HCT116 (cell line): ENCODE results near the gene SMCO1.

Experiments used
- CEBPB ChIP-seq: IDR thresholded peaks from 2 replicates; pipeline ENCODE4 v1.6.1; 2012; ENCODE audit warnings: low read depth
- CTCF ChIP-seq, 3 experiments: fragments of 200-600 bp in 1 of 3; sonication (generic) in 1 of 3; IDR thresholded peaks in 2 of 3; conservative IDR thresholded peaks in 1 of 3; 2 replicates each; pipeline ENCODE4 v1.5.1; 2012 to 2017; ENCODE audit warnings: low read depth in 2 of 3, low read length in 2 of 3, antibody characterized with exemption in 1 of 3, borderline replicate concordance in 1 of 3, control low read depth in 1 of 3, mild to moderate bottlenecking in 1 of 3, mixed read lengths in 1 of 3, mixed run types in 1 of 3, moderate library complexity in 1 of 3; ENCODE audit not compliant: insufficient read depth in 1 of 3
- EGR1 ChIP-seq: IDR thresholded peaks from 2 replicates; pipeline ENCODE4 v1.6.1; 2012; ENCODE audit warnings: low read depth
- EZH2 ChIP-seq: fragments of 200-600 bp; sonication (generic); IDR thresholded peaks from 2 replicates; pipeline ENCODE4 v1.6.1; 2017; ENCODE audit warnings: antibody characterized with exemption, mixed run types
- EZH2phosphoT487 ChIP-seq: fragments of 200-600 bp; IDR thresholded peaks from 2 replicates; pipeline ENCODE4 v1.6.1; 2018; ENCODE audit warnings: antibody characterized with exemption, borderline replicate concordance
- POLR2A ChIP-seq: IDR thresholded peaks from 2 replicates; pipeline ENCODE4 v1.7.0; 2011; ENCODE audit warnings: borderline replicate concordance; ENCODE audit not compliant: insufficient read depth, insufficient read length; ENCODE audit errors: extremely low read depth
- POLR2AphosphoS5 ChIP-seq: IDR thresholded peaks from 2 replicates; pipeline ENCODE4 v1.6.1; 2011; ENCODE audit warnings: mild to moderate bottlenecking, low read depth, low read length, moderate library complexity
- RAD21 ChIP-seq: IDR thresholded peaks from 2 replicates; pipeline ENCODE4 v1.6.1; 2012; ENCODE audit warnings: low read depth, mild to moderate bottlenecking
- REST ChIP-seq: IDR thresholded peaks from 2 replicates; pipeline ENCODE4 v1.6.1; 2012; ENCODE audit warnings: low read depth
- SP1 ChIP-seq: IDR thresholded peaks from 2 replicates; pipeline ENCODE4 v1.6.1; 2012; ENCODE audit warnings: low read depth
- SRF ChIP-seq: IDR thresholded peaks from 2 replicates; pipeline ENCODE4 v1.6.1; 2012; ENCODE audit warnings: low read depth
- TCF7L2 ChIP-seq: IDR thresholded peaks from 2 replicates; pipeline ENCODE4 v1.7.0; 2011; ENCODE audit warnings: borderline replicate concordance, inconsistent platforms; ENCODE audit not compliant: insufficient read depth, insufficient read length; ENCODE audit errors: extremely low read depth
- YY1 ChIP-seq: IDR thresholded peaks from 2 replicates; pipeline ENCODE4 v1.6.1; 2011; ENCODE audit warnings: low read length, low read depth, moderate library complexity, mild to moderate bottlenecking; ENCODE audit not compliant: insufficient replicate concordance; ENCODE audit errors: extremely low read depth

DNA sequence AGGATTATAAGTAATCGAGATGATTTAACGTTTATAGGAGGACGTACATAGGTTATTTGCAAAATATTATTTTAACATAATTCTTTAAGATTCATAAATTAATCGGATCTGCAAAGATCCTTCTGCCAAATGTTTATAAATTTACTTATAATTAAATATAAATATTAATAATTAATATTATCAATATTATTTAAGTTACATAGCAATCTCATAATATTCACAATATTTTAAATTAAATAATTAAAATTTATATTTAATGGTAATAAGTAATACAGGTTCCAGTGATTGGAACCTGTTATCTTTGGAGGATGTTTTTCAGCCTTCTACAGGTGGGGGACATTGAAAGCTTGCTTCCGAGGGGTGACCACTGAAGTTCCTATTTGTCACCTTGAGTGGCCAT, 37.1 kb upstream of the SMCO1 start:
- TF ChIP-seq CTCF (IDR thresholded peaks at IDR 0.05 in 2 of 3, conservative IDR thresholded peaks at IDR 0.05 in 1 of 3; ENCODE audit: borderline replicate concordance in 1 of 3, insufficient read depth in 1 of 3, low read depth in 2 of 3, low read length in 2 of 3) (no peak), POLR2AphosphoS5 (no peak), REST (no peak), EZH2 (no peak), RAD21 (no peak), POLR2A (no peak), SP1 (no peak), CEBPB (no peak), TCF7L2 (no peak), EGR1 (no peak), SRF (no peak), EZH2phosphoT487 (no peak), YY1 (no peak)
